Neural progenitor cell (in vitro differentiated cells): ENCODE data around the gene SSTR4. TPM values are rescaled to one million over a fixed set of nuclear protein-coding genes. Genes with fewer than 3 reads are reported as not detected.

ENCODE experiments used
- DNase-seq: peaks from one replicate; pipeline ENCODE4 v3.0.0-alpha.2; 2016; ENCODE audit warnings: low spot score
- H2AFZ ChIP-seq: fragments of 200-600 bp; sonication (generic); replicated peaks from 2 replicates; pipeline ENCODE4 v1.6.1; 2016; ENCODE audit warnings: antibody characterized with exemption
- H3F3A ChIP-seq: fragments of 200-600 bp; sonication (generic); 2 replicates; pipeline ENCODE4 v1.6.1; 2016; ENCODE audit warnings: antibody characterized with exemption, low read depth
- H3K27ac ChIP-seq: fragments of 200-600 bp; sonication (generic); 2 replicates; pipeline ENCODE4 v1.5.1; 2016; ENCODE audit warnings: mild to moderate bottlenecking
- H3K27me3 ChIP-seq: fragments of 200-600 bp; sonication (generic); 2 replicates; pipeline ENCODE4 v1.6.1; 2016; ENCODE audit warnings: mild to moderate bottlenecking, moderate library complexity
- H3K36me3 ChIP-seq: fragments of 200-600 bp; sonication (generic); 2 replicates; pipeline ENCODE4 v1.5.1; 2016
- H3K4me1 ChIP-seq: fragments of 200-600 bp; sonication (generic); 2 replicates; pipeline ENCODE4 v1.6.1; 2016; ENCODE audit warnings: mixed run types
- H3K4me2 ChIP-seq: fragments of 200-600 bp; sonication (generic); 2 replicates; pipeline ENCODE4 v1.6.1; 2016
- H3K4me3 ChIP-seq: fragments of 200-600 bp; sonication (generic); 2 replicates; pipeline ENCODE4 v1.5.1; 2016
- H3K79me2 ChIP-seq: fragments of 200-600 bp; sonication (generic); 2 replicates; pipeline ENCODE4 v1.6.1; 2016; ENCODE audit warnings: low read depth
- H3K9ac ChIP-seq: fragments of 200-600 bp; sonication (generic); 2 replicates; pipeline ENCODE4 v1.6.1; 2016
- H3K9me3 ChIP-seq: fragments of 200-600 bp; sonication (generic); 2 replicates; pipeline ENCODE4 v1.5.1; 2016; ENCODE audit warnings: low read depth
- H4K20me1 ChIP-seq: fragments of 200-600 bp; sonication (generic); 2 replicates; pipeline ENCODE4 v1.6.1; 2016; ENCODE audit warnings: low read depth
- H3K27ac Mint-ChIP-seq: 3 replicates; pipeline ENCODE4 v1.8.0; 2021; ENCODE audit warnings: mixed read lengths
- H3K27me3 Mint-ChIP-seq: 2 replicates; pipeline ENCODE4 v1.8.0; 2022; ENCODE audit warnings: low read depth, mild to moderate bottlenecking, inconsistent platforms, moderate library complexity, mixed read lengths; ENCODE audit not compliant: insufficient read depth
- H3K36me3 Mint-ChIP-seq: 3 replicates; pipeline ENCODE4 v1.8.0; 2021; ENCODE audit warnings: mixed read lengths
- H3K4me1 Mint-ChIP-seq: 3 replicates; pipeline ENCODE4 v1.8.0; 2021; ENCODE audit warnings: mixed read lengths
- H3K4me3 Mint-ChIP-seq: 3 replicates; pipeline ENCODE4 v1.8.0; 2021; ENCODE audit warnings: mild to moderate bottlenecking, moderate library complexity, mixed read lengths
- H3K9me3 Mint-ChIP-seq: 3 replicates; pipeline ENCODE4 v1.8.0; 2020; ENCODE audit warnings: mixed read lengths
- CTCF ChIP-seq: fragments of 200-600 bp; sonication (generic); IDR thresholded peaks from 2 replicates; pipeline ENCODE4 v1.5.1; 2017; ENCODE audit warnings: antibody characterized with exemption, mild to moderate bottlenecking
- EZH2 ChIP-seq: fragments of 200-600 bp; sonication (generic); IDR thresholded peaks from 2 replicates; pipeline ENCODE4 v1.6.1; 2017; ENCODE audit warnings: antibody characterized with exemption, mild to moderate bottlenecking, moderate library complexity
- EZH2phosphoT487 ChIP-seq: fragments of 200-600 bp; sonication (generic); IDR thresholded peaks from 2 replicates; pipeline ENCODE4 v1.6.1; 2017; ENCODE audit warnings: antibody characterized with exemption
- total RNA-seq: library from RNA; depleted of rRNA; stranded (reverse); fragments of >200 nt; gene quantifications from 2 replicates; pipeline ENCODE4 v1.2.3, GENCODE V29; 2015; ENCODE audit warnings: low replicate concordance

SSTR4 gene
- total RNA-seq, 1 donor from 2014 or later, result not detected

DNA sequence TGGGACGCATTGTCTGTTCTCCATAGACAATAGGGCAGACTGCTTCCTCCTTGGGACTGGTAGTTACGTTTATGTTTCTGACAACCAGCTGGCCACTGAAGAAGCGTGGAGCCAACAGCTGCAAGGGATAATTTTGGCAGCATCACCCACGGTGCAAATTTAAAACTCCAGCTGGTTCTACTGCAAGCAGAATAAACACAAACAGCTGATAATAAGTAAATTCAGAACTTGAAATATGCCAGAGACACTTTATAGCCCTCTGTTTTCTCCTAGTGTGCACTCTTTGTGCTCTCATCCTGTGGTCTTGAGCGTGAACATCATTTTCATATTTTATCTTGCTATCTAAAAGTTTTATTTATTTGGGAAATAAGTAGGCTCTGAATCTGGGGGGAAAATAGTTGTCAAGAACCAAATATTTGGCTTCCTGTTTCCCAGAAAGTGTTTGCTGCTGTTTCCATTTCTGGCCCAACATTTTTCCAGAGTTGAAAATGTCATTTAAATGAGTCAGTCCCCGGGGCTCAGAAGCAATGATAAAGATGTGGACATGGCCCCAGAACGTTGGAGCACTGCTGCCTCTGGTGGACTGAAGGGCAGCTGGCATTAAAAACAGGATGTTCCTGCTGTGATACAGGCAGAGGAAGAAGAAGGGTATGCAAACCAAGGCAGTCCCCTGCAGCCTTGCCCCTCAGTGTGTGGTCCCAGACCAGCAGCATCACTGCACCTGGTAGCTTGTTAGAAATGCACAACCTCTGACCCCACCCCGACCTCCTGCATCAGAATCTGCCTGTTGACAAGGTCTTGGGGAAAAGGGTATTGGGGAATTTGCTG, 26.8 kb downstream of the SSTR4 start:
- no peaks in the 10 kb centered on the region for H3K9me3 Mint-ChIP-seq
- H3K27ac Mint-ChIP-seq, result no peak overlapping the region
- H3K9ac ChIP-seq, result no peak overlapping the region
- peaks cover 6% of the 10 kb centered on the region for H3K27me3 Mint-ChIP-seq
- H3K27ac ChIP-seq, result no peak overlapping the region
- peaks cover 20% of the 10 kb centered on the region for H3K4me1 Mint-ChIP-seq
- H3K4me1 ChIP-seq, result peaks cover 11% of the 10 kb centered on the region
- H3K4me3 ChIP-seq, result no peak overlapping the region
- no peaks in the 10 kb centered on the region for H3K27me3 ChIP-seq
- no peaks in the 10 kb centered on the region for H3K36me3 ChIP-seq
- TF ChIP-seq CTCF, result peak; percentile 46
- TF ChIP-seq EZH2, result no peak
- TF ChIP-seq EZH2phosphoT487, result no peak
- H3K4me2 ChIP-seq, result no peak overlapping the region
- no peaks in the 10 kb centered on the region for H3K9me3 ChIP-seq
- DNase-seq, result peak; percentile 16
- H3K79me2 ChIP-seq, result no peaks in the 10 kb centered on the region
- H2AFZ ChIP-seq, result no peak overlapping the region
- H4K20me1 ChIP-seq, result no peaks in the 10 kb centered on the region
- H3K4me3 Mint-ChIP-seq, result no peak overlapping the region
- no peaks in the 10 kb centered on the region for H3K36me3 Mint-ChIP-seq
- no peaks in the 10 kb centered on the region for H3F3A ChIP-seq

- no peak overlapping the region for H3K27ac Mint-ChIP-seq
- H3K9me3 ChIP-seq, result no peaks in the 10 kb centered on the region
- no peaks in the 10 kb centered on the region for H3K9me3 Mint-ChIP-seq
- TF ChIP-seq EZH2 (no peak), CTCF (no peak), EZH2phosphoT487 (no peak)
- DNase-seq, result no peak
- H3K27me3 ChIP-seq, result no peaks in the 10 kb centered on the region
- no peak overlapping the region for H3K9ac ChIP-seq
- no peaks in the 10 kb centered on the region for H3K36me3 Mint-ChIP-seq
- peaks cover 20% of the 10 kb centered on the region for H3K4me1 Mint-ChIP-seq
- H3K79me2 ChIP-seq, result no peaks in the 10 kb centered on the region
- H3K4me1 ChIP-seq, result peaks cover 11% of the 10 kb centered on the region
- no peaks in the 10 kb centered on the region for H3K36me3 ChIP-seq
- H3K4me2 ChIP-seq, result no peak overlapping the region
- H3K27ac ChIP-seq, result no peak overlapping the region
- H3K27me3 Mint-ChIP-seq, result peaks cover 6% of the 10 kb centered on the region
- H3K4me3 ChIP-seq, result no peak overlapping the region
- H3F3A ChIP-seq, result no peaks in the 10 kb centered on the region
- no peak overlapping the region for H2AFZ ChIP-seq
- H3K4me3 Mint-ChIP-seq, result no peak overlapping the region
- no peaks in the 10 kb centered on the region for H4K20me1 ChIP-seq
Observed at GRCh38 chr20:23062632-23063031, 27.5 kb downstream of the SSTR4 start.

DNA sequence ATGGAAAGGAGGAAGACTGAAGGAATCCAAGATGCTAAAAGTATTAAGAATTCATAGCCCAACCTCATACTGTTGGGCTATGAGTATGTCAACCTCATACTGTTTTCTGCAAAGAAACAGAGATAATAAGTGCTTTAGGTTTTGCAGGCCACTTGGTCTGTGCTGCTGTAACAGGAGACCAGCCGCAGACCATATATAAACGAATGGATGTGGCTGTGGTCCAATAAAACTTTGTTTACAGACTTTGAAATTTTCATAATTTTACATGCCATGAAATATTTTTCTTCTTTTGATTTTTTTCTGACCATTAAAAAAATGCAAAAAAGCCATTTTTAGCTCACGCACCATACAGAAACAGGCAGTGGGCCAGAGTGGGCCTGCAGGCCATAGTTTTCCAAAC, 28.1 kb downstream of the SSTR4 start:
- no peaks in the 10 kb centered on the region for H3K27me3 ChIP-seq
- no peak overlapping the region for H3K4me2 ChIP-seq
- no peak overlapping the region for H3K4me3 ChIP-seq
- Mint-ChIP-seq H3K4me3 (no peak overlapping the region), H3K27ac (no peak overlapping the region), H3K4me1 (peaks cover 20% of the 10 kb centered on the region), H3K36me3 (no peaks in the 10 kb centered on the region), H3K9me3 (no peaks in the 10 kb centered on the region), H3K27me3 (peaks cover 6% of the 10 kb centered on the region)
- no peak for DNase-seq
- no peak overlapping the region for H3K9ac ChIP-seq
- no peaks in the 10 kb centered on the region for H3K36me3 ChIP-seq
- no peaks in the 10 kb centered on the region for H3K79me2 ChIP-seq
- no peak overlapping the region for H2AFZ ChIP-seq
- TF ChIP-seq EZH2 (no peak), EZH2phosphoT487 (no peak), CTCF (no peak)
- H4K20me1 ChIP-seq, result no peaks in the 10 kb centered on the region
- H3K27ac ChIP-seq, result no peak overlapping the region
- no peaks in the 10 kb centered on the region for H3K9me3 ChIP-seq
- H3F3A ChIP-seq, result no peaks in the 10 kb centered on the region
- H3K4me1 ChIP-seq, result peaks cover 11% of the 10 kb centered on the region
